GM12864 (cell line): ENCODE measurements around the gene ANKRD63.

ENCODE experiments used
- DNase-seq: peaks from one replicate; pipeline ENCODE4 v3.0.0-alpha.2; 2011; ENCODE audit warnings: low read depth
- H3K4me3 ChIP-seq: 2 replicates; pipeline ENCODE4 v1.5.1; 2011; ENCODE audit warnings: mild to moderate bottlenecking, low read depth, low read length, control low read depth
- TF ChIP-seq, protein P1 (sequence below): IDR thresholded peaks from 2 replicates; pipeline ENCODE4 v1.5.1; 2011; ENCODE audit warnings: low read depth, mild to moderate bottlenecking, moderate library complexity, low read length, control low read depth, inconsistent platforms; ENCODE audit errors: missing control alignments

ANKRD63 gene

DNA sequence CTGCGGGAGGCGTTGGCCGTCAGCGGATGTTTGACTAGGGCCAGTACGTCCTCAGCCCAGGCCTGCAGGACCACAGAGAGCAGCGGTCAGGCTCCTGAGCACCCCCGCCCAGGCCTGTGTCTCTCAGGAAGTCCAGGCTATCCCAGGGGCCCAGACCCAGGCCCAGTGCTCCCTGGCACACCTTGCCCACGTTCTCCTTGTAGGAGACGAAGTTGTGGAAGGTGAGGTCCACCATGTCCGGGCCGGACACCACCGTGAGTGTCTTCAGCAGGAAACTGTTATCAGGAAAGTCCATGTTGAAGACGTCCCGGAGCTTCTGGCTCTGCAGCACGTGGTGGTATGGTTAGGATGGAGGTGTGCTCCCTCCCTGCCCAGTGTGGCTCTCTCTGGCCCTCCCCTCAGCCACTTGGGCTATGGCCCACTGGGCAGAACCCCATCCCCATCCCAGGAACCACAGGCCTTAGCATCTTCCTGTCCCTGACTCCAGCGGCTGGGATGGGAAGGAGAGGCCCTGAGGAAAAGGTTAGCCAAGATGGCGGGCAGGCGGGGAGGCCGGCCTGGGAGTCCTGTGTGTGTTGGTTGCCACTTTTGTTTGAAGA, 19.5 kb upstream of the ANKRD63 start:
- TF ChIP-seq, protein P1, sequence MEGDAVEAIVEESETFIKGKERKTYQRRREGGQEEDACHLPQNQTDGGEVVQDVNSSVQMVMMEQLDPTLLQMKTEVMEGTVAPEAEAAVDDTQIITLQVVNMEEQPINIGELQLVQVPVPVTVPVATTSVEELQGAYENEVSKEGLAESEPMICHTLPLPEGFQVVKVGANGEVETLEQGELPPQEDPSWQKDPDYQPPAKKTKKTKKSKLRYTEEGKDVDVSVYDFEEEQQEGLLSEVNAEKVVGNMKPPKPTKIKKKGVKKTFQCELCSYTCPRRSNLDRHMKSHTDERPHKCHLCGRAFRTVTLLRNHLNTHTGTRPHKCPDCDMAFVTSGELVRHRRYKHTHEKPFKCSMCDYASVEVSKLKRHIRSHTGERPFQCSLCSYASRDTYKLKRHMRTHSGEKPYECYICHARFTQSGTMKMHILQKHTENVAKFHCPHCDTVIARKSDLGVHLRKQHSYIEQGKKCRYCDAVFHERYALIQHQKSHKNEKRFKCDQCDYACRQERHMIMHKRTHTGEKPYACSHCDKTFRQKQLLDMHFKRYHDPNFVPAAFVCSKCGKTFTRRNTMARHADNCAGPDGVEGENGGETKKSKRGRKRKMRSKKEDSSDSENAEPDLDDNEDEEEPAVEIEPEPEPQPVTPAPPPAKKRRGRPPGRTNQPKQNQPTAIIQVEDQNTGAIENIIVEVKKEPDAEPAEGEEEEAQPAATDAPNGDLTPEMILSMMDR: no peak
- no peak for DNase-seq
- H3K4me3 ChIP-seq: no peak overlapping the region

DNA sequence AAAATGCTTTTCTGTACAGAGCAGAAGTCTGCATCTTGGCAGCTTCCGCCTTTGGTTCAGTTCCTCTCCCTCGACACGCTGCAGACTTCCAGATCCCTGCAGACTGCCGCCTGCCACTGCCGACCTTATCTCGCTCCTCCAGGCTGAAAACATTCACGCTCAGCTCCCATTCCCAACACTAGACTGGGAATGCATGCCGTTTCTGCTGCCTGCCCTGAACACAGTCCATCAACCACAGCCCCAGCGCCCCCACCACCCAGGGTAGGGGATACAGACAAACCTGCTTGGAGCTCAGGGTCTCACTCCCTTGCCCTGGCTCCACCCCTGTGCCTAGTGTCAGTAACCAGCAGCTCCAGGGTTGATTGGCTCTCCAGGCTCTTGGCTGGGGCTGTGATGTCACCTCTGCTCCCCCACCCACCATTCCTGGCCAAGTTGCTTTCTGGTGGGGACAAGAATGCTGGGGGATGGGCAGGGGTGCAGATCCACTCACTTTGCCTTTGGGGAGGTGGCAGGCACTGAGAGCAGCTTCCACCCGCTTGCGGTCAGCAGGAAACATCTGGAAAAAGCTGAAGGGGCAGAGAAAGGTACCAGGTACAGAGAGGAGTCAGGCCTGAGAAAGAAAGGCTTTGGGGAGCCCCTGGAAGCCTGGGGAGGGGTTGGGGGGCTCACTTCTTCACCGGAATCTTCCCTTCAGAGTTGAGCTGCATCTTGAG, 18.8 kb upstream of the ANKRD63 start:
- TF ChIP-seq, protein P1: no peak
- DNase-seq: no peak
- no peak overlapping the region for H3K4me3 ChIP-seq

DNA sequence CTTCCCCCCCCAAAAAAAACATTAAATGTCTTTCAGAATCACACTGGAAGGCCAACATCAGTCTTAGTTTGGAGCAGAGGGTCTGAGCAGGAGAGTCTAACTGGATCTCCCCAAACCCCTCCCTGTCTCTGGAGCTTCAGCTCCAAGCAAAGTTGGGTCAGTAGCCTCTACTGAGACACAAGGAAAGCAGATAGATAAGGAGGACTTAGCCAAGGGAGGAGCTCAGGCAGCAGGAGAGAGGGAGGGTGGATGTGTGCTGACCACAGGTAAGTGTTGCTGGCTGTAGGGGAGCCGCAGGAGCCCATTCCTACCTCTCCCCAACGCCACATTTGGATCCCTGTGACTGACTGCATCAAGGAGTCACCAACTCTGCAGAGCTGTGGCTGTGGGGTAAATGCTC, 17.9 kb upstream of the ANKRD63 start:
- H3K4me3 ChIP-seq: no peak overlapping the region
- TF ChIP-seq, protein P1: no peak
- DNase-seq: no peak

DNA sequence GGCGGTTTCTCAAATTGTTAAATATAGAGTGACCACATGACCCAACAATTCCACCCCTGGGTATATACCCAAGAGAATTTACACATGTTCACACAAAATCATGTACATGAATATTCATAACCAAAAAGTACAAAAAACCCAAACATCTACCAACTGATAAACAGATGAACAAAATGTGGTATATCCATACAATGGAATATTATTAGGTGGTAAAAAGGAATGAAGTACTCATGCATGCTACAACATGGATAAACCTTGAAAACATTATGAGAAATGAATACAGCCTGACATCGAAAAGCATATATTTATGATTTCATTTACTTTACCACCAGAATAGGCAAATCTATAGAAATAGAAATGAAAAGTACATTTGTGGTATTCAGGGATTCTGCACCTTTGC, 17.5 kb upstream of the ANKRD63 start:
- DNase-seq: no peak
- H3K4me3 ChIP-seq: no peak overlapping the region
- TF ChIP-seq, protein P1: no peak

DNA sequence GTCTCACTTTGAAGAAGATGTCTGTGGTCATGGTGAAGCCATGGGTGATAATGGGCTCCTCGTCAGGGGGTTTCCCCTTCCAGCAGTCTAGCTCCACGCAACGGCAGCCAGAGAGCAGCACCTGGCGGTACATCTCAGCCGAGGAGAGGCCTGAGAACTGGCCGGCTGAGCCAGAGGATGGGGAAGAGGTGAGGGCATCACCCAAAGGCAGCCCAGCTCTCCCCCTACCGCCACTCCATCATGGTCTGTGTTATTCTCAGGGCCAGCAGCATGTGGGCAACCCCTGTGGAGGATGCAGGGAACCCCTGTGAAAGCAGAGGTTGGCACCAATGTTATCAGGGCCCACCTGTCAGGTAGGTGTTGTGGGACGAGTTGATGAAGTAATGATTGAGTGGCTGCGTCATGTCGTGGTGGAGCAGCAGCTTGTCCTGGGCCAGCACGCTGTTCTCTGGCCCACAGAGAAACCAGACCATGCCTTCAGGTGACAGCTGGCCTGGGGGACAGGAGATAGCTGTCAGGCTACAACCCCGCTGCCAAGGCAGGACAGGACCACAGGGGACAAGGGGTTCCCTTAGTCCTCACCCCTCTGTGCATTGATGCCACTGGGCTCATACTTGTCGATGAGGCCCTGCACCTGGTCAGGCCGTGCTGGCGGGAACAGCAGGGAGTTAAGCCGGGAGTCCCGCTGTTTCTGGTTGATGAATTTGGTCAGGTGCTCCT, 15.5 kb upstream of the ANKRD63 start:
- DNase-seq: no peak
- H3K4me3 ChIP-seq: no peak overlapping the region
- TF ChIP-seq, protein P1: no peak

DNA sequence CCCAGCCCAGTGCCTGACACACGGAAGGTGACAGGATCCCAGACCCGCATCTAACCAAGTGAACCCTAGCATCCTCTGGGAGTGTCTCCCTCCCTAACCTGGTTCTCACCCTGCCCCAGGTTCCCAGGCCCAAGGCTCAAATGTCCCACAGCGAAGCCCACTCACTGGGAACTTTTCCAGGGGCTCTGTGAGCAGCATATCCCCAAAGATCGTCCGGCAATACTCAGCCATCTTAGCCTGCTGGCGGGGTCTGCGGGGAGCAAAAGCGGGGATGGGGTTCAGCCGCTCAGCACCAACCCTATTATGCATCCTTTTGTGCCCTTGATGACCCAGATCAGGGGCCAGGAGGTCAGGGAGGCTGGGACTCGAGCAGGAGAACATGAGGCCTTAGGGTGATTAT, 14.5 kb upstream of the ANKRD63 start:
- no peak for DNase-seq
- no peak overlapping the region for H3K4me3 ChIP-seq
- TF ChIP-seq, protein P1: no peak
